A549 (cell line): ENCODE results near the gene BPI.
"Not testable (repeated sequence)": the region's sequence is repeated elsewhere in the genome, so short reads cannot be mapped to it uniquely, and the experiment has no call there.

Experiments used
- CEBPB ChIP-seq, 2 experiments: fragments of >200 bp in 1 of 2; sonication (Bioruptor Twin) in 1 of 2; formaldehyde crosslinking in 1 of 2; IDR thresholded peaks; 2 replicates each; pipeline ENCODE4 v1.6.1; 2012 to 2016
- CTCF ChIP-seq: fragments of >200 bp; sonication (Bioruptor Twin); formaldehyde crosslinking; IDR thresholded peaks from 3 replicates; pipeline ENCODE4 v1.5.1; 2016
- EP300 ChIP-seq, 2 experiments: fragments of >200 bp; sonication (Bioruptor Twin); formaldehyde crosslinking; IDR thresholded peaks; 2 replicates in 1 of 2; 3 replicates in 1 of 2; pipeline ENCODE4 v1.6.1; 2016 to 2017
- HMGXB4 ChIP-seq: fragments of 250-450 bp; sonication (Bioruptor Pico); IDR thresholded peaks from 2 replicates; pipeline ENCODE4 v1.5.0; 2021; ENCODE audit warnings: mild to moderate bottlenecking, moderate library complexity, borderline replicate concordance
- HOXB5 ChIP-seq: fragments of 250-450 bp; sonication (Bioruptor Pico); IDR thresholded peaks from 2 replicates; pipeline ENCODE4 v1.5.0; 2020; ENCODE audit warnings: mild to moderate bottlenecking, moderate library complexity
- MAZ ChIP-seq: fragments of 150-350 bp; IDR thresholded peaks from 2 replicates; pipeline ENCODE4 v1.6.1; 2014; ENCODE audit warnings: antibody characterized with exemption, low read depth, low read length, borderline replicate concordance
- POLR2A ChIP-seq: IDR thresholded peaks from 2 replicates; pipeline ENCODE4 v1.6.1; 2012; ENCODE audit warnings: mild to moderate bottlenecking, low read length
- TF ChIP-seq, protein P1 (sequence below): fragments of 200-600 bp; sonication (generic); IDR thresholded peaks from 2 replicates; pipeline ENCODE4 v1.6.1; 2016; ENCODE audit warnings: antibody characterized with exemption, mild to moderate bottlenecking, moderate library complexity
- TF ChIP-seq, protein P2 (sequence below): IDR thresholded peaks from 2 replicates; pipeline ENCODE4 v1.6.1; 2012

DNA sequence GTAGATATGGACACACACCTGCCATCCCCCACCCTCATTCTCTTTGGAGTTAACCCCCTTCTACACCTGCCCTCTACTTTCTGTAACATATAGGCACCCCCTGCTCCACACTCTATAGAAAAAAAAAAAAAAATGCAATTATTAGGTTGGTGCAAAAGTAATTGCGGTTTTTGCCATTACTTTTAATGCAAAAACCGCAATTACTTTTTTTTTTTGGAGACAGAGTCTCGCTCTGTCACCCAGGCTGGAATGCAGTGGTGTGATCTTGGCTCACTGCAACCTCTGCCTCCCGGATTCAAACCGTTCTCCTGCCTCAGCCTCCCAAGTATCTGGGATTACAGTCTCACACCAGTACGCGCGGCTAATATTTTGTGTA is 35.6 kb downstream of the BPI start:
- not testable (repeated sequence) for TF ChIP-seq MAZ; CTCF; HOXB5 (CRISPR knock-in tag); POLR2A; CEBPB (IDR thresholded peaks at IDR 0.05); EP300 (IDR thresholded peaks at IDR 0.05); HMGXB4 (CRISPR knock-in tag)
- TF ChIP-seq, protein P1, sequence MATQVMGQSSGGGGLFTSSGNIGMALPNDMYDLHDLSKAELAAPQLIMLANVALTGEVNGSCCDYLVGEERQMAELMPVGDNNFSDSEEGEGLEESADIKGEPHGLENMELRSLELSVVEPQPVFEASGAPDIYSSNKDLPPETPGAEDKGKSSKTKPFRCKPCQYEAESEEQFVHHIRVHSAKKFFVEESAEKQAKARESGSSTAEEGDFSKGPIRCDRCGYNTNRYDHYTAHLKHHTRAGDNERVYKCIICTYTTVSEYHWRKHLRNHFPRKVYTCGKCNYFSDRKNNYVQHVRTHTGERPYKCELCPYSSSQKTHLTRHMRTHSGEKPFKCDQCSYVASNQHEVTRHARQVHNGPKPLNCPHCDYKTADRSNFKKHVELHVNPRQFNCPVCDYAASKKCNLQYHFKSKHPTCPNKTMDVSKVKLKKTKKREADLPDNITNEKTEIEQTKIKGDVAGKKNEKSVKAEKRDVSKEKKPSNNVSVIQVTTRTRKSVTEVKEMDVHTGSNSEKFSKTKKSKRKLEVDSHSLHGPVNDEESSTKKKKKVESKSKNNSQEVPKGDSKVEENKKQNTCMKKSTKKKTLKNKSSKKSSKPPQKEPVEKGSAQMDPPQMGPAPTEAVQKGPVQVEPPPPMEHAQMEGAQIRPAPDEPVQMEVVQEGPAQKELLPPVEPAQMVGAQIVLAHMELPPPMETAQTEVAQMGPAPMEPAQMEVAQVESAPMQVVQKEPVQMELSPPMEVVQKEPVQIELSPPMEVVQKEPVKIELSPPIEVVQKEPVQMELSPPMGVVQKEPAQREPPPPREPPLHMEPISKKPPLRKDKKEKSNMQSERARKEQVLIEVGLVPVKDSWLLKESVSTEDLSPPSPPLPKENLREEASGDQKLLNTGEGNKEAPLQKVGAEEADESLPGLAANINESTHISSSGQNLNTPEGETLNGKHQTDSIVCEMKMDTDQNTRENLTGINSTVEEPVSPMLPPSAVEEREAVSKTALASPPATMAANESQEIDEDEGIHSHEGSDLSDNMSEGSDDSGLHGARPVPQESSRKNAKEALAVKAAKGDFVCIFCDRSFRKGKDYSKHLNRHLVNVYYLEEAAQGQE = not testable (repeated sequence)
- TF ChIP-seq, protein P2, sequence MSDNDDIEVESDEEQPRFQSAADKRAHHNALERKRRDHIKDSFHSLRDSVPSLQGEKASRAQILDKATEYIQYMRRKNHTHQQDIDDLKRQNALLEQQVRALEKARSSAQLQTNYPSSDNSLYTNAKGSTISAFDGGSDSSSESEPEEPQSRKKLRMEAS = not testable (repeated sequence)
